K562 (cell line): Measurements from ENCODE around the gene AK2. TPM values are rescaled to one million over a fixed set of nuclear protein-coding genes. Genes with fewer than 3 reads are reported as not detected.

Experiments
- BCL6 ChIP-seq: fragments of 250-450 bp; sonication (Bioruptor Pico); IDR thresholded peaks from 2 replicates; pipeline ENCODE4 v1.4.0; 2020
- BRF1 ChIP-seq: IDR thresholded peaks from 3 replicates; pipeline ENCODE4 v1.6.1; 2011; ENCODE audit warnings: borderline replicate concordance, mild to moderate bottlenecking; ENCODE audit not compliant: insufficient read length; ENCODE audit errors: extremely low read depth
- CCAR2 ChIP-seq: fragments of 200-400 bp; formaldehyde crosslinking; IDR thresholded peaks from 2 replicates; pipeline ENCODE4 v1.6.1; 2017; ENCODE audit warnings: mild to moderate bottlenecking, low read depth, low read length
- E2F1 ChIP-seq: sonication (generic); formaldehyde crosslinking; IDR thresholded peaks from 2 replicates; pipeline ENCODE4 v1.8.1; 2023; ENCODE audit warnings: mild to moderate bottlenecking, missing genetic modification reagents, moderate library complexity
- EP400 ChIP-seq: fragments of 450-650 bp; IDR thresholded peaks from 2 replicates; pipeline ENCODE4 v1.6.1; 2017; ENCODE audit warnings: antibody characterized with exemption, mild to moderate bottlenecking, moderate library complexity
- GATA2 ChIP-seq: sonication (generic); formaldehyde crosslinking; IDR thresholded peaks from 2 replicates; pipeline ENCODE4 v1.4.0; 2020; ENCODE audit warnings: mild to moderate bottlenecking, missing genetic modification reagents
- HMG20B ChIP-seq: fragments of 250-450 bp; sonication (Bioruptor Pico); IDR thresholded peaks from 2 replicates; pipeline ENCODE4 v1.5.0; 2021; ENCODE audit warnings: mild to moderate bottlenecking
- HOMEZ ChIP-seq: fragments of 250-450 bp; sonication (Bioruptor Pico); IDR thresholded peaks from 2 replicates; pipeline ENCODE4 v1.4.0; 2020; ENCODE audit warnings: mild to moderate bottlenecking, moderate library complexity
- IRF9 ChIP-seq: fragments of 450-650 bp; IDR thresholded peaks from 2 replicates; pipeline ENCODE4 v1.6.1; 2016; ENCODE audit warnings: missing biosample characterization, missing genetic modification characterization
- KDM4B ChIP-seq, 2 experiments: fragments of 450-650 bp in 1 of 2; sonication (generic) in 1 of 2; IDR thresholded peaks; 2 replicates each; pipeline ENCODE4 v1.6.1; 2016 to 2017; ENCODE audit warnings: borderline replicate concordance in 2 of 2, antibody characterized with exemption in 1 of 2, low read depth in 1 of 2, mild to moderate bottlenecking in 1 of 2
- NBN ChIP-seq: fragments of 450-650 bp; IDR thresholded peaks from 2 replicates; pipeline ENCODE4 v1.6.1; 2016; ENCODE audit warnings: low read depth, mild to moderate bottlenecking
- NCOR1 ChIP-seq: fragments of 450-650 bp; IDR thresholded peaks from 2 replicates; pipeline ENCODE4 v1.6.1; 2016; ENCODE audit warnings: mild to moderate bottlenecking, moderate library complexity
- NFE2 ChIP-seq: IDR thresholded peaks from 2 replicates; pipeline ENCODE4 v1.6.1; 2014; ENCODE audit warnings: antibody characterized with exemption, low read depth
- PCBP2 ChIP-seq: fragments of 200-400 bp; formaldehyde crosslinking; IDR thresholded peaks from 2 replicates; pipeline ENCODE4 v1.6.1; 2018; ENCODE audit warnings: low read length, low read depth, mild to moderate bottlenecking, moderate library complexity; ENCODE audit not compliant: poor library complexity, severe bottlenecking
- RNF2 ChIP-seq: sonication (generic); IDR thresholded peaks from 2 replicates; pipeline ENCODE4 v1.6.1; 2016
- SIX5 ChIP-seq, 2 experiments: IDR thresholded peaks; 2 replicates each; pipeline ENCODE4 v1.6.1; 2011; ENCODE audit warnings: low read length in 2 of 2, borderline replicate concordance in 1 of 2, low read depth in 1 of 2, mild to moderate bottlenecking in 1 of 2, moderate library complexity in 1 of 2; ENCODE audit not compliant: insufficient read depth in 1 of 2
- SOX6 ChIP-seq: fragments of 450-650 bp; IDR thresholded peaks from 2 replicates; pipeline ENCODE4 v1.6.1; 2014; ENCODE audit warnings: mild to moderate bottlenecking
- TBP ChIP-seq: optimal IDR thresholded peaks from 2 replicates; pipeline ENCODE3; 2011; ENCODE audit warnings: low read depth, low read length, improper control_type of control experiment
- TFAM ChIP-seq: fragments of 250-450 bp; sonication (Bioruptor Pico); conservative IDR thresholded peaks from 2 replicates; pipeline ENCODE4 v1.5.0; 2021; ENCODE audit warnings: mild to moderate bottlenecking, moderate library complexity
- YY1 ChIP-seq, 3 experiments: IDR thresholded peaks; 2 replicates each; pipeline ENCODE4 v1.6.1; 2011; ENCODE audit warnings: low read length in 2 of 3, mild to moderate bottlenecking in 2 of 3, moderate library complexity in 2 of 3, borderline replicate concordance in 1 of 3, control low read depth in 1 of 3, low read depth in 1 of 3; ENCODE audit not compliant: insufficient read depth in 3 of 3, insufficient replicate concordance in 2 of 3, control insufficient read depth in 1 of 3, insufficient read length in 1 of 3; ENCODE audit errors: extremely low read depth in 1 of 3
- ZC3H8 ChIP-seq: fragments of 450-650 bp; IDR thresholded peaks from 2 replicates; pipeline ENCODE4 v1.6.1; 2017
- ZNF121 ChIP-seq: sonication (generic); formaldehyde crosslinking; conservative IDR thresholded peaks from 2 replicates; pipeline ENCODE4 v1.8.0; 2022; ENCODE audit warnings: missing genetic modification reagents
- ZNF24 ChIP-seq: fragments of 450-650 bp; IDR thresholded peaks from 2 replicates; pipeline ENCODE4 v1.6.1; 2016
- ZNF655 ChIP-seq: fragments of 250-450 bp; sonication (Bioruptor Pico); IDR thresholded peaks from 2 replicates; pipeline ENCODE4 v1.5.0; 2021
- ZNF668 ChIP-seq: fragments of 250-450 bp; sonication (Bioruptor Pico); IDR thresholded peaks from 2 replicates; pipeline ENCODE4 v1.8.0; 2022; ENCODE audit warnings: mild to moderate bottlenecking, inconsistent platforms
- polyA plus RNA-seq, 8 experiments: library from polyadenylated mRNA; depleted of rRNA in 4 of 8; stranded (reverse) in 5 of 8; unstranded in 3 of 8; fragments of >200 nt; fragmentation: Nextera tagmentation in 2 of 8; fragmentation: Illumina TruSeq in 1 of 8; extraction: Ambion mirVana in 2 of 8; extraction: Trizol in 1 of 8; gene quantifications; 2 replicates each; pipeline versions ENCODE4 v1.2.1 to v1.2.3, GENCODE V29; 2011 to 2014; ENCODE audit warnings: inconsistent platforms in 1 of 8, missing spikeins in 1 of 8
- total RNA-seq, 7 experiments: library from RNA; depleted of rRNA in 6 of 7; stranded (reverse); fragments of >200 nt in 6 of 7; fragmentation: Illumina TruSeq in 2 of 7; extraction: Trizol in 2 of 7; gene quantifications; 2 replicates each; pipeline versions ENCODE4 v1.2.1 to v1.2.3, GENCODE V29; 2011 to 2021; ENCODE audit warnings: low replicate concordance in 1 of 7

The AK2 gene
- total and polyA plus RNA-seq, 9 of the 15 experiments (the other 6 are each of a cell fraction or from before 2014, with no cell fraction given): 105 to 1,050 (median 509) TPM

GRCh38 chr1:33009561-33009960 is 27.1 kb downstream of the AK2 start (continued):
- TF ChIP-seq IRF9 (tag) (no peak), HMG20B (CRISPR knock-in tag) (no peak), YY1 (IDR thresholded peaks at IDR 0.05; ENCODE audit: borderline replicate concordance in 1 of 3, control insufficient read depth in 1 of 3, extremely low read depth in 1 of 3, insufficient read depth in 3 of 3, insufficient read length in 1 of 3, insufficient replicate concordance in 2 of 3, low read depth in 1 of 3, low read length in 2 of 3) (no peak), ZNF121 (CRISPR knock-in tag) (no peak), BRF1 (no peak), EP400 (0 out of 2 replicates have a peak, but pooled peaks have one; percentile 25), KDM4B (IDR thresholded peaks at IDR 0.05; ENCODE audit: borderline replicate concordance in 2 of 2, low read depth in 1 of 2) (no peak), ZNF655 (no peak), NBN (peak; percentile 81), BCL6 (no peak), TBP (no peak), CCAR2 (no peak), ZC3H8 (no peak), PCBP2 (no peak), SOX6 (peak; percentile 87), RNF2 (peak; percentile 67; the same call in 1 of the 2 replicates), GATA2 (CRISPR knock-in tag) (peak; percentile 95), TFAM (CRISPR knock-in tag) (no peak), NCOR1 (peak; percentile 96), ZNF668 (CRISPR knock-in tag) (no peak), ZNF24 (no peak), SIX5 (IDR thresholded peaks at IDR 0.05; ENCODE audit: borderline replicate concordance in 1 of 2, insufficient read depth in 1 of 2, low read depth in 1 of 2, low read length in 2 of 2) (no peak), NFE2 (no peak), E2F1 (no peak), HOMEZ (CRISPR knock-in tag) (no peak)
